Hepatic stellate cell (primary cell): ENCODE data around the gene SNTB2.
"Not testable (repeated sequence)": the region's sequence is repeated elsewhere in the genome, so short reads cannot be mapped to it uniquely, and the experiment has no call there.

Source experiments
- DNase-seq: peaks from one replicate; pipeline ENCODE4 v3.0.0; 2011; ENCODE audit warnings: low spot score

SNTB2 gene

DNA sequence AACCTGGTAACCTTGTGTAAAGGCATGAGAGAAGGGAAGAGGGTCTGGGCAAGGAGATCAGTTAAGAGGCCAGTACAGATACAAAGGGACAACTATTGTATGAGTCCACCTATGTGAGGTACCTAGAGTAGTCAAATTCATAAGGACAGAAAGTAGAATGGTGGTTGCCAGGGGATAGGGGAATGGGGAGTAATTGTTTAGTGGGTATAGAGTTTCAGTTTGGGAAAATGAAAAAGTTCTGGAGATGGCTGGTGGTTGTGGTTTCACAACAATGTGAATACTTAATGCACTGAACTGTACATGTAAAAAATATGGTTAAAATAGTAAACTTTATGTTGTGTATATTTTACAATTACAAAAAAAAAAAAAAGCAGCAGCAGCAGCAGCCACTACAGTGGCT lies 49.4 kb downstream of the SNTB2 start:
- no peak for DNase-seq

DNA sequence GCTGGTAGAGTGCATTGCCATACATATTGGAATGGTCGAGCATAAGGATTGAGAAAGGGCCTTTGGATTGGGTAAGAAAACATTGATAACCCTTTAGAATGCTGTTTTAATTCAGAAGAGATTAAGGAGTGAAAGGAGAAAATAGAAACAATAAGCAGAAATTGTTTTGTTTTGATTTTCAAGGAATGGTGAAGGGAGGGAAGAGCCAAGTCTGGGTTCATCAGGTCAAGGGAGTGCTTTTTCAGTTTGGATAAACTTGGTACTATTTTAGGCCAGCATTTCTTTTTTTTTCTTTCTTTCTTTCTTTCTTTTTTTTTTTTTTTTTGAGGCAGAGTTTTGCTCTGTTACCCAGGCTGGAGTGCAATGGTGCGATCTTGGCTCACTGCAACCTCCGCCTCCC lies 50.3 kb downstream of the SNTB2 start:
- DNase-seq = no peak

- no peak for DNase-seq
These were observed 52.9 kb downstream of the SNTB2 start for GRCh38 chr16:69239851-69240250.

DNA sequence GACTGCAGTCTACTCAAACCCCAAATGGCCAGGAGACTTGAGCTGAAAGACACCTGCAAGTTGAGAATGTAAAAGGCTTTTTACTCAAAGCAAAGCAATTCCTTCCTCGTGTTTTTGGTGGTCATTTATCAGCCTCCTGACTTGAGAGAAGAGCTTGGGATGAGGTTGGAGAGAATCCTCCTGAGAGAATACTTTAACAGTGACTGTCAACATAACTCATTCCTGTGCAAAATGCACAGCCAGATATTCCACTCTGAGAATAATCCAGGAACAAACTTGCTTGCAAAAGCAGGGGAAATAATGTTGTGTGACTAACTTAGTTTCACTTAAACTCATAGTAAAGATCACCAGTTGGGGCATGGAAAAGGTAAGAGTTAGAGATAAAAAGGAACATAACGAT lies 53.4 kb downstream of the SNTB2 start:
- DNase-seq = peak; percentile 21

DNA sequence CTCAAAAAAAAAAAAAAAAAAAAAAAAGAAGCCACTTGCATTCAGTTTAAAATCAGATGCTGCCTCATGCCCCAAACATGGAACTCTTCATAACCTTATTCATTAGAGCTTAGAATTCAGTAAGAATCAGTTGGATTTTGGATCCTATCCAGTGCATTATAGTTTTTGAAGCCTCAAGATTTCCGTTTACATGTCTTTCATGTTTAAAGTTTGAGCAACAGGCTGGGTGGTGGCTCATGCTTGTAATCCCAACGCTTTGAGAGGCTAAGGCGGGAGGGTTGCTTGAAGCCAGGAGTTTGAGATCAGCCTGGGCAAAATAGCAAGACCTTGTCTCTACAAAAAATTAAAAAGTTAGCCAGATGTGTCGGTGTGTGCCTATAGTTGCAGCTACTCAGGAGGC lies 55.0 kb downstream of the SNTB2 start:
- no peak for DNase-seq

DNA sequence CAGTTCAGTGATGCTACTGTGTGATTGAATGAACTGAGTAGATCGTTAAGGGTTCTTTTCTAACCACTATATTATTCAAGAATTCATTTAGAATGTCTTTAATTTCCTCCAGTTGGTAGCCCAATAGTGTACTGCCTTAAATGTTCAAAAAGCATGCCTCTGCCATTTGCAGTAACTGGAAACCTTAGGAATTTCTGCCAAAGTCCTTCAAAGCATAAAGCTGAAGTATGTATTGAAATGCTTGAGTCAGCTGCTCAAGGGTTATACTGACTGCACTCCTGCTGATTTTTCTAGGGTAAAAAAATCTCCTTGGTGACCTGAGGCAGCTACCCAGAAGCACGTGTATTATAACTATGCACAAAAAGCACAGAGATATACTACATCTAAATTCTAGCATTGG lies 56.5 kb downstream of the SNTB2 start:
- no peak for DNase-seq

DNA sequence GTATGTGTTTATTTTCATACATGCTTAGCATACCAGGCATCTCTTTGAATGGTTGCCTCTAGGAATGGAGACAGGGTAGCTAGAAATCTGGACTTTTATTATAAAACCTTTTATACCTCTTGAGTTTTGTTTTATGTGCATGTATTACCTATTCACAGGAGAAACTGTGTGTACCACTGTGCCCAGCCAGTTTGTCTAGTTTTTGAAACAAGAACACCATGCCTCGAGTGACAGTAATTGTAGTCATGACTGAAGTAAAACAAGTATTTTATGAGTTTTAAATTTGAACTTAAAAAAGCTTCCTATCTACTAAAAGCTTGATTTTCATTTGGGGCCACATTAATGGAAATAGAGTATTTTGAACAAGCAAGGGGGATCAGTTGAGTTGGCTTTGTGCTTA lies 57.4 kb downstream of the SNTB2 start:
- DNase-seq = no peak

DNA sequence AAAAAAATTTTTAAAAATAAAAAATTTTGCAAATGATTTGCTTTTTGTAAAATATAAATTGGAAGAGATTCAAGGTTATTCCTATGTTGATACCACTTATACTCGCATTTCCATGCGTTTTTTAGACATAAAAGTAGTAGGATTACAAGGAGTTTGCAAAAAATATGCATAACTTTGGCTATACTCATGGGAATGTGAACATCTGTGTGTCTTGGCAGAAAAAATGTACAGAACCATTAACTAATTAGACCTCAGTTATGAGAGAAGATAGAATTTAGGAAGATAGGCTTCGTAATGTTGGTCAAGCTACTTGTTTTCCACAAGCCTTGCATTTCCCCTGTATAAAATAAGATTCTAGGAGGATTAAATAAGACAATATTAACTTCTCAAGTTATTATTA lies 63.1 kb downstream of the SNTB2 start:
- no peak for DNase-seq

- no peak for DNase-seq
These were observed 66.9 kb downstream of the SNTB2 start for GRCh38 chr16:69253870-69254341.

- not testable (repeated sequence) for DNase-seq
These were observed 72.4 kb downstream of the SNTB2 start for GRCh38 chr16:69259428-69259764.

DNA sequence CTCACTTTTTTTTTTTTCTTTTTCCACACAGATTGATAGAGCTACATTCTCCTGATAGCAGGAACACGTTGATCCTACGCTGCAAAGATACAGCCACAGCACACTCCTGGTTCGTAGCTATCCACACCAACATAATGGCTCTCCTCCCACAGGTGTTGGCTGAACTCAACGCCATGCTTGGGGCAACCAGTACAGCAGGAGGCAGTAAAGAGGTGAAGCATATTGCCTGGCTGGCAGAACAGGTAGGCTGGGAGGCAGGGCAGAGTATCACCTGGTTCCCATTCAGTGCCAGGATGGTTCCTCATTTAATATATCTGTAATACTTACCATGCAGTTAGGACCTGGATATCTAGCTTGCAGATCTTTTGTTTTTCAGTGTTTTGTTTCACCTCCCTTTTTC lies 73.1 kb downstream of the SNTB2 start:
- DNase-seq = no peak

GRCh38 chr16:69260506-69260905 lies 73.5 kb downstream of the SNTB2 start:
- no peak for DNase-seq

- DNase-seq = no peak
These were observed 79.5 kb downstream of the SNTB2 start for GRCh38 chr16:69266334-69267063.

DNA sequence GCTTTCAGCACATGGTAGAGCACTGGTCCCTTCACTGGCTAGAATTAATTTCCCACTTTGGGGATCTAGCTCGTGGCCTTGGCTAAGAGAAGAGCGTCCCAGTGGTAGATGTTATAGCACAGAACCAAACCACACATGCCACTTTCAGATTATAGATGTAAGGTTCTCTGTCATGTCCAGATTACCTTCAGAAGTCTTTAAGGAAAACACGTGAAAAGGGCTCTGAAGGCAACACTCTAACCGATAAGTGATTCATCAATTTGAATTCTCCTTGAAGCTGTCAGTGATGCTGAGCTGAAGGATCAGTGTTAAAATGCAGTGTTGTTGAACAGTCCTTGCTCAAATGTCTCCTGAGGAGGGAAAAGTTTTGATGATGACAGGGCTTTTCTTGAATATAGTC lies 80.7 kb downstream of the SNTB2 start:
- DNase-seq = no peak

DNA sequence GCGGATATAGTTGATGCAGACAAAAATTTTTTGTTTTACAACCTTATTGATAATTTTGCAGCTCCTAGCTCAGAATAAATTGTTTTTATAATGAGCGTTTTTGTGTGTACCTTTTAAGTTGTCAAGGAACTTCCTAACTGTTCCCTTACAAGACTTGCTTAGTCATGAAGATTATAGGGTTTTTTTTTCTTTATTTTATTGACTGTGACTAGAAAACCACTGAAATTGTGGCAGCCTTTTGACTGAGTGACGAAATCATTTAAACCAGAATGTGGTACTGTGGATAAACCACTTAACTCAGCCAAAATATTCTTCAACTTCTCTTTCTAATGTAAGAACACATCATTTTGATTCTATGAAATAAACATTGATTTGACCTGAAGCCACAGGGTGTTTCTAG lies 83.4 kb downstream of the SNTB2 start:
- DNase-seq = no peak

DNA sequence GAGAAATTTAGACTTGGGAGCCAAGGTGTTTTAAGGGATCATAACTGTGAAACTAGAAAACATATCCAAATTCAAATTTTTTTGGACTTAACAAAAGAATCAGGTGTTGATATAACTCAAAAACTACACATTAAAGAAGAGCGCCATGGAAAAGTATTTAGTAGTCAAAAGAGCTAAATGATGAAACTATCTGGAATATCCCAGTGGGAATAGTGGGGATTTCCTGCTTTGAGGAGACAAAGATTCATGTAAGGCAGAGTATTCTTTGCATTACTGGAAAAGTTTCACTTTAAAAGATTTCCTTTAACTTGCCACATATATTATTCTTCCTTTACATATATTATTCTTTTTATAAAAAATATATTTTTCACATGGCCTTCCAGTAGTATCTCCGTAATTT lies 83.9 kb downstream of the SNTB2 start:
- no peak for DNase-seq

- DNase-seq = peak; percentile 33
These were observed 86.0 kb downstream of the SNTB2 start for GRCh38 chr16:69273009-69273408.

- DNase-seq = no peak
These were observed 87.8 kb downstream of the SNTB2 start for GRCh38 chr16:69274699-69275235.

- peak; percentile 88 for DNase-seq
These were observed 89.5 kb downstream of the SNTB2 start for GRCh38 chr16:69276148-69277115.

DNA sequence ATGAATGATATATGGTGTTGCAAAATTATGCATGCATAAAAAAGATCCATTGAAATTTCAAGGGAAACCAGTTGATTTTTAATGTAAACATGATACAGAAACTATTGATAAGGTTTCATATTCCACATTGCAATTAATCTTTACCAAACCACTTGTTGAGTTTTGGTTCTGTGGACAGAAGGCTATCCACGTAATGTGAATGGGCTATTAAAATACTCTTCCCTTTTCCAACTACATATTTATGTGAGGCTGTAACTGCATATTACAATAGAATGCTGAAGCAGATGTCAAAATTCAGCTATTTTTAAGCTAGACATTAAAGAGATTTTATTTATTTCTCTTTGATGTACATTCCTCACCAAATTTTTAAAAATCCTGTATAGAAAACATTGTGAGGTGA lies 90.4 kb downstream of the SNTB2 start:
- DNase-seq = no peak

- peak; percentile 4 for DNase-seq
These were observed 96.9 kb downstream of the SNTB2 start for GRCh38 chr16:69283851-69284250.

DNA sequence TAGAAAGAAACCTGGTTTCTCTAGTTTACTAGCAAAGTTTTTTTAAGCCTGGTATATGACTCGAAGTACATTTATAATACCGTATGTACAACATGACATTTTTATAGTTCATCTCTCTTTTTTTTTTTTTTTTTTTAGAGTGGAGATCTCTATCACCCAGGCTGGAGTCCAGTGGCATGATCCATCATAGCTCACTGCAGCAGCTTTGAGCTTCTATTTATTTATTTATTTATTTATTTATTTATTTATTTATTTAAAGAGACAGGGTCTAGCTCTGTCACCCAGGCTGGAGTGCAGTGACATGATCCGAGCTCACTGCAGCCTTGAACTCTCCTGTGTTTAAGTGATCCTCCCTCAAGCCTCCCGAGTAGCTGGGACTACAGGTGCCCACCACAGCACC lies 98.3 kb downstream of the SNTB2 start:
- no peak for DNase-seq
